ENCODE results near the gene YARS1. TPM values are rescaled to one million over a fixed set of nuclear protein-coding genes. Genes with fewer than 3 reads are reported as not detected.

Gene YARS1
- total and polyA plus RNA-seq, 2 experiments from 2014 or later: 134 to 182 TPM

DNA sequence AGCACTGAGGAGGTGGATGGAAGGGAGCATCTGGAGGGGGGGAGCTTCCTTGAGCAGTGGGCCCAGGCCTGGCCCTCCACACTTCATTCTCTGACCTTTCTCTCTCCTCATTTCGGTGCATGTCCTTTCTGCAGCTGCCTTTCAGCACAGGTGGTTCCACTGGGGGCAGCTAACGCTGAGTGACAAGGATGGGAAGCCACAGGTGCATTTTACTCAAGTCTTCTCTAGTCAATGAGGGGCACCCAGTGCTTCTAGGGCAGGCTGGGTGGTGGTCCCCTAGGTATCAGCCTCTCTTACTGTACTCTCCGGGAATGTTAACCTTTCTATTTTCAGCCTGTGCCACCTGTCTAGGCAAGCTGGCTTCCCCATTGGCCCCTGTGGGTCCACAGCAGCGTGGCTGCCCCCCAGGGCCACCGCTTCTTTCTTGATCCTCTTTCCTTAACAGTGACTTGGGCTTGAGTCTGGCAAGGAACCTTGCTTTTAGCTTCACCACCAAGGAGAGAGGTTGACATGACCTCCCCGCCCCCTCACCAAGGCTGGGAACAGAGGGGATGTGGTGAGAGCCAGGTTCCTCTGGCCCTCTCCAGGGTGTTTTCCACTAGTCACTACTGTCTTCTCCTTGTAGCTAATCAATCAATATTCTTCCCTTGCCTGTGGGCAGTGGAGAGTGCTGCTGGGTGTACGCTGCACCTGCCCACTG lies 43.2 kb downstream of the YARS1 start:
- ATAC-seq (no peak; the same call in 2 of the 3 replicates), DNase-seq (ENCODE audit: low spot score) (no peak)
- Histone ChIP-seq H3F3A (replicated peaks; ENCODE audit: low read depth) (peaks cover 54% of the 10 kb centered on the region), H3K36me3 (ENCODE audit: insufficient read depth) (peaks cover 34% of the 10 kb centered on the region), H2AFZ (no peak overlapping the region), H3K4me1 (ENCODE audit: insufficient read depth) (peaks cover 12% of the 10 kb centered on the region; the same call in 1 of the 2 replicates), H3K4me2 (no peak overlapping the region), H3K27me3 (ENCODE audit: insufficient read depth) (no peaks in the 10 kb centered on the region), H3K9me2 (ENCODE audit: insufficient read depth) (no peaks in the 10 kb centered on the region), H3K27ac (ENCODE audit: low read depth) (peak overlapping the region; percentile 61), H3K4me3 (no peak overlapping the region), H4K20me1 (replicated peaks; ENCODE audit: insufficient read depth) (peaks cover 36% of the 10 kb centered on the region), H3K79me2 (replicated peaks; ENCODE audit: insufficient read depth) (no peaks in the 10 kb centered on the region)
- Mint-ChIP-seq H3K4me3 (peak overlapping the region; percentile 2; the same call in 1 of the 3 replicates), H3K4me1 (peaks cover 35% of the 10 kb centered on the region), H3K9me3 (no peaks in the 10 kb centered on the region), H3K27me3 (ENCODE audit: insufficient read depth, low read depth, poor library complexity) (peaks cover 22% of the 10 kb centered on the region), H3K27ac (no peak overlapping the region), H3K36me3 (ENCODE audit: low read depth) (peaks cover 65% of the 10 kb centered on the region)
- TF ChIP-seq POLR2AphosphoS5 (IDR thresholded peaks at IDR 0.05; ENCODE audit: low read depth) (peak; percentile 62; the same call in 1 of the 2 replicates), NANOG (IDR thresholded peaks at IDR 0.05; ENCODE audit: borderline replicate concordance) (no peak)

DNA sequence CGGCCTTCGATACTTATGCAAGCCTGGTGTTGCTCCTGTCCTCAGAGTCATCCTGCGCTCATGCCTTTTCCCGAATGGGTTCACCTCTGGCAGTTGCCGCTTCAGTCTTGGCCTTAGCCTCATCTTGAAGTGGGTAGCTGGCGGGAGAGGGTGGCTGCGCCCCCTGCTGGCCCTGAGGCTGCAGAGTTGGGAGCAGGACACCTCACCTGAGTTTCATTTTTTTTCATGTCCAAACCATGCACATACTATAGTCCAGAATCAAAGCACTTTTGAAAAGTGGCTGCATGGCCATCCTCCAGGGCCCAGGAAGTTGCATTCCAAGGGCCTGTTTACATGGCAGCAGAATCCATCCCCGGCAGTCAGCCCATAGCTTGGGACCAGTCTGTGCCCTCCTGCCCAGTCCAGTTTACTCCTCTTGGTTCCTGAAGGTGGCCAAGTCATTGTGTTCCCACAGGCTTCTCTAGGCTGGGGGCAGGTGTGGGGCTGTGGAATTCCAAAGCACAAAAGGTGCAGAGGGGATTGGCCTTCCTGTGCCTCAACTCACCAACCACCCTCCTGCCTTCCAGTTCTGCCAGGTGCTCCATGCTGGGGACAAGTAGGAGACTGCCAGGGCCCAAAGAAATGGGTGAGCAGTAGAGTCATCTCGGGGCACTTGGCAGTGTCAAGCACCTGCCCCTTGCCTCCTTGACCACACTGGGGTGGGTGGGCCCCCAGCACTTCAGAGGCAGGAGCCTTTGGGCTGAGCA lies 44.0 kb downstream of the YARS1 start:
- Histone ChIP-seq H3K4me1 (ENCODE audit: insufficient read depth) (peaks cover 12% of the 10 kb centered on the region; the same call in 1 of the 2 replicates), H3K27ac (ENCODE audit: low read depth) (peak overlapping the region; percentile 61), H3K36me3 (ENCODE audit: insufficient read depth) (peaks cover 28% of the 10 kb centered on the region), H4K20me1 (replicated peaks; ENCODE audit: insufficient read depth) (peaks cover 41% of the 10 kb centered on the region), H3K79me2 (replicated peaks; ENCODE audit: insufficient read depth) (peaks cover under 1% of the 10 kb centered on the region; the same call in 1 of the 2 replicates), H3K4me2 (no peak overlapping the region), H3K27me3 (ENCODE audit: insufficient read depth) (no peaks in the 10 kb centered on the region), H3K4me3 (no peak overlapping the region), H3F3A (replicated peaks; ENCODE audit: low read depth) (peaks cover 51% of the 10 kb centered on the region), H2AFZ (no peak overlapping the region), H3K9me2 (ENCODE audit: insufficient read depth) (no peaks in the 10 kb centered on the region)
- Mint-ChIP-seq H3K36me3 (ENCODE audit: low read depth) (peaks cover 65% of the 10 kb centered on the region), H3K4me3 (no peak overlapping the region), H3K4me1 (peaks cover 35% of the 10 kb centered on the region), H3K9me3 (no peaks in the 10 kb centered on the region), H3K27ac (no peak overlapping the region), H3K27me3 (ENCODE audit: insufficient read depth, low read depth, poor library complexity) (peaks cover 22% of the 10 kb centered on the region)
- peak; percentile 74 for ATAC-seq
- DNase-seq (ENCODE audit: low spot score): peak; percentile 91
- TF ChIP-seq, protein P1, sequence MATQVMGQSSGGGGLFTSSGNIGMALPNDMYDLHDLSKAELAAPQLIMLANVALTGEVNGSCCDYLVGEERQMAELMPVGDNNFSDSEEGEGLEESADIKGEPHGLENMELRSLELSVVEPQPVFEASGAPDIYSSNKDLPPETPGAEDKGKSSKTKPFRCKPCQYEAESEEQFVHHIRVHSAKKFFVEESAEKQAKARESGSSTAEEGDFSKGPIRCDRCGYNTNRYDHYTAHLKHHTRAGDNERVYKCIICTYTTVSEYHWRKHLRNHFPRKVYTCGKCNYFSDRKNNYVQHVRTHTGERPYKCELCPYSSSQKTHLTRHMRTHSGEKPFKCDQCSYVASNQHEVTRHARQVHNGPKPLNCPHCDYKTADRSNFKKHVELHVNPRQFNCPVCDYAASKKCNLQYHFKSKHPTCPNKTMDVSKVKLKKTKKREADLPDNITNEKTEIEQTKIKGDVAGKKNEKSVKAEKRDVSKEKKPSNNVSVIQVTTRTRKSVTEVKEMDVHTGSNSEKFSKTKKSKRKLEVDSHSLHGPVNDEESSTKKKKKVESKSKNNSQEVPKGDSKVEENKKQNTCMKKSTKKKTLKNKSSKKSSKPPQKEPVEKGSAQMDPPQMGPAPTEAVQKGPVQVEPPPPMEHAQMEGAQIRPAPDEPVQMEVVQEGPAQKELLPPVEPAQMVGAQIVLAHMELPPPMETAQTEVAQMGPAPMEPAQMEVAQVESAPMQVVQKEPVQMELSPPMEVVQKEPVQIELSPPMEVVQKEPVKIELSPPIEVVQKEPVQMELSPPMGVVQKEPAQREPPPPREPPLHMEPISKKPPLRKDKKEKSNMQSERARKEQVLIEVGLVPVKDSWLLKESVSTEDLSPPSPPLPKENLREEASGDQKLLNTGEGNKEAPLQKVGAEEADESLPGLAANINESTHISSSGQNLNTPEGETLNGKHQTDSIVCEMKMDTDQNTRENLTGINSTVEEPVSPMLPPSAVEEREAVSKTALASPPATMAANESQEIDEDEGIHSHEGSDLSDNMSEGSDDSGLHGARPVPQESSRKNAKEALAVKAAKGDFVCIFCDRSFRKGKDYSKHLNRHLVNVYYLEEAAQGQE (IDR thresholded peaks at IDR 0.05; ENCODE audit: unreplicated experiment): no peak
- TF ChIP-seq, protein P2, sequence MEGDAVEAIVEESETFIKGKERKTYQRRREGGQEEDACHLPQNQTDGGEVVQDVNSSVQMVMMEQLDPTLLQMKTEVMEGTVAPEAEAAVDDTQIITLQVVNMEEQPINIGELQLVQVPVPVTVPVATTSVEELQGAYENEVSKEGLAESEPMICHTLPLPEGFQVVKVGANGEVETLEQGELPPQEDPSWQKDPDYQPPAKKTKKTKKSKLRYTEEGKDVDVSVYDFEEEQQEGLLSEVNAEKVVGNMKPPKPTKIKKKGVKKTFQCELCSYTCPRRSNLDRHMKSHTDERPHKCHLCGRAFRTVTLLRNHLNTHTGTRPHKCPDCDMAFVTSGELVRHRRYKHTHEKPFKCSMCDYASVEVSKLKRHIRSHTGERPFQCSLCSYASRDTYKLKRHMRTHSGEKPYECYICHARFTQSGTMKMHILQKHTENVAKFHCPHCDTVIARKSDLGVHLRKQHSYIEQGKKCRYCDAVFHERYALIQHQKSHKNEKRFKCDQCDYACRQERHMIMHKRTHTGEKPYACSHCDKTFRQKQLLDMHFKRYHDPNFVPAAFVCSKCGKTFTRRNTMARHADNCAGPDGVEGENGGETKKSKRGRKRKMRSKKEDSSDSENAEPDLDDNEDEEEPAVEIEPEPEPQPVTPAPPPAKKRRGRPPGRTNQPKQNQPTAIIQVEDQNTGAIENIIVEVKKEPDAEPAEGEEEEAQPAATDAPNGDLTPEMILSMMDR (conservative IDR thresholded peaks at IDR 0.05; ENCODE audit: low read depth in 2 of 2): peak; percentile 92 to 97
- TF ChIP-seq CREB1 (CRISPR knock-in tag; IDR thresholded peaks at IDR 0.05; ENCODE audit: low read depth) (no peak), EZH2phosphoT487 (IDR thresholded peaks at IDR 0.05; ENCODE audit: unreplicated experiment) (no peak), NANOG (IDR thresholded peaks at IDR 0.05; ENCODE audit: borderline replicate concordance) (no peak)
- TF ChIP-seq, protein P3, sequence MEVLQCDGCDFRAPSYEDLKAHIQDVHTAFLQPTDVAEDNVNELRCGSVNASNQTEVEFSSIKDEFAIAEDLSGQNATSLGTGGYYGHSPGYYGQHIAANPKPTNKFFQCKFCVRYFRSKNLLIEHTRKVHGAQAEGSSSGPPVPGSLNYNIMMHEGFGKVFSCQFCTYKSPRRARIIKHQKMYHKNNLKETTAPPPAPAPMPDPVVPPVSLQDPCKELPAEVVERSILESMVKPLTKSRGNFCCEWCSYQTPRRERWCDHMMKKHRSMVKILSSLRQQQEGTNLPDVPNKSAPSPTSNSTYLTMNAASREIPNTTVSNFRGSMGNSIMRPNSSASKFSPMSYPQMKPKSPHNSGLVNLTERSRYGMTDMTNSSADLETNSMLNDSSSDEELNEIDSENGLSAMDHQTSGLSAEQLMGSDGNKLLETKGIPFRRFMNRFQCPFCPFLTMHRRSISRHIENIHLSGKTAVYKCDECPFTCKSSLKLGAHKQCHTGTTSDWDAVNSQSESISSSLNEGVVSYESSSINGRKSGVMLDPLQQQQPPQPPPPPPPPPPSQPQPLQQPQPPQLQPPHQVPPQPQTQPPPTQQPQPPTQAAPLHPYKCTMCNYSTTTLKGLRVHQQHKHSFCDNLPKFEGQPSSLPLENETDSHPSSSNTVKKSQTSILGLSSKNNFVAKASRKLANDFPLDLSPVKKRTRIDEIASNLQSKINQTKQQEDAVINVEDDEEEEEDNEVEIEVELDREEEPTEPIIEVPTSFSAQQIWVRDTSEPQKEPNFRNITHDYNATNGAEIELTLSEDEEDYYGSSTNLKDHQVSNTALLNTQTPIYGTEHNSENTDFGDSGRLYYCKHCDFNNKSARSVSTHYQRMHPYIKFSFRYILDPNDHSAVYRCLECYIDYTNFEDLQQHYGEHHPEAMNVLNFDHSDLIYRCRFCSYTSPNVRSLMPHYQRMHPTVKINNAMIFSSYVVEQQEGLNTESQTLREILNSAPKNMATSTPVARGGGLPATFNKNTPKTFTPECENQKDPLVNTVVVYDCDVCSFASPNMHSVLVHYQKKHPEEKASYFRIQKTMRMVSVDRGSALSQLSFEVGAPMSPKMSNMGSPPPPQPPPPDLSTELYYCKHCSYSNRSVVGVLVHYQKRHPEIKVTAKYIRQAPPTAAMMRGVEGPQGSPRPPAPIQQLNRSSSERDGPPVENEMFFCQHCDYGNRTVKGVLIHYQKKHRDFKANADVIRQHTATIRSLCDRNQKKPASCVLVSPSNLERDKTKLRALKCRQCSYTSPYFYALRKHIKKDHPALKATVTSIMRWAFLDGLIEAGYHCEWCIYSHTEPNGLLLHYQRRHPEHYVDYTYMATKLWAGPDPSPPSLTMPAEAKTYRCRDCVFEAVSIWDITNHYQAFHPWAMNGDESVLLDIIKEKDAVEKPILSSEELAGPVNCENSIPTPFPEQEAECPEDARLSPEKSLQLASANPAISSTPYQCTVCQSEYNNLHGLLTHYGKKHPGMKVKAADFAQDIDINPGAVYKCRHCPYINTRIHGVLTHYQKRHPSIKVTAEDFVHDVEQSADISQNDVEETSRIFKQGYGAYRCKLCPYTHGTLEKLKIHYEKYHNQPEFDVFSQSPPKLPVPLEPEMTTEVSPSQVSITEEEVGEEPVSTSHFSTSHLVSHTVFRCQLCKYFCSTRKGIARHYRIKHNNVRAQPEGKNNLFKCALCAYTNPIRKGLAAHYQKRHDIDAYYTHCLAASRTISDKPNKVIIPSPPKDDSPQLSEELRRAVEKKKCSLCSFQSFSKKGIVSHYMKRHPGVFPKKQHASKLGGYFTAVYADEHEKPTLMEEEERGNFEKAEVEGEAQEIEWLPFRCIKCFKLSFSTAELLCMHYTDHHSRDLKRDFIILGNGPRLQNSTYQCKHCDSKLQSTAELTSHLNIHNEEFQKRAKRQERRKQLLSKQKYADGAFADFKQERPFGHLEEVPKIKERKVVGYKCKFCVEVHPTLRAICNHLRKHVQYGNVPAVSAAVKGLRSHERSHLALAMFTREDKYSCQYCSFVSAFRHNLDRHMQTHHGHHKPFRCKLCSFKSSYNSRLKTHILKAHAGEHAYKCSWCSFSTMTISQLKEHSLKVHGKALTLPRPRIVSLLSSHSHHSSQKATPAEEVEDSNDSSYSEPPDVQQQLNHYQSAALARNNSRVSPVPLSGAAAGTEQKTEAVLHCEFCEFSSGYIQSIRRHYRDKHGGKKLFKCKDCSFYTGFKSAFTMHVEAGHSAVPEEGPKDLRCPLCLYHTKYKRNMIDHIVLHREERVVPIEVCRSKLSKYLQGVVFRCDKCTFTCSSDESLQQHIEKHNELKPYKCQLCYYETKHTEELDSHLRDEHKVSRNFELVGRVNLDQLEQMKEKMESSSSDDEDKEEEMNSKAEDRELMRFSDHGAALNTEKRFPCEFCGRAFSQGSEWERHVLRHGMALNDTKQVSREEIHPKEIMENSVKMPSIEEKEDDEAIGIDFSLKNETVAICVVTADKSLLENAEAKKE (CRISPR knock-in tag; IDR thresholded peaks at IDR 0.05): no peak
